ENCODE data around the gene SRF. TPM values are rescaled to one million over a fixed set of nuclear protein-coding genes. Genes with fewer than 3 reads are reported as not detected.

The SRF gene
- total RNA-seq, 1 experiment from 2014 or later: 35.0 TPM

DNA sequence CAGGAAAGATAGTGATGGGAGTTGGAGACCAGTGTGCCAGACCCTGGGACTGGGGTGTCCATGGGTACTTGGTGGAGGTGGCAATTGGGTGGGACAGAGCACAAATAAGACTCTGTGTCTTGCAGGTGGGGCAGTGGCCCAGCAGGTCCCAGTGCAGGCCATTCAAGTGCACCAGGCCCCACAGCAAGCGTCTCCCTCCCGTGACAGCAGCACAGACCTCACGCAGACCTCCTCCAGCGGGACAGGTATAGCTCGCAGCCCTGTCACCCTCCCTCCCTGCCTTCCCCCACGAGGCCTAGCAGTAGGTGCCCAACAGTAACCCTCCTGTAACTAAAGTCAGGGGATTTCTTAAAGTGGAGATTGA, 5.3 kb downstream of the SRF start:
- Histone ChIP-seq H3F3A (ENCODE audit: low read length, unreplicated experiment) (no peaks in the 10 kb centered on the region), H3K36me3 (ENCODE audit: low read depth, low read length) (peaks cover 31% of the 10 kb centered on the region), H3K27ac (ENCODE audit: low read length) (no peak overlapping the region), H3K79me2 (ENCODE audit: low read length) (peaks cover 38% of the 10 kb centered on the region), H3K4me2 (ENCODE audit: low read length) (no peak overlapping the region), H2AFZ (ENCODE audit: low read length) (no peak overlapping the region), H3K27me3 (ENCODE audit: low read length) (no peaks in the 10 kb centered on the region), H4K20me1 (ENCODE audit: low read length) (peaks cover 11% of the 10 kb centered on the region), H3K9ac (ENCODE audit: low read length) (no peak overlapping the region), H3K9me2 (replicated peaks; ENCODE audit: low read length) (no peaks in the 10 kb centered on the region), H3K4me1 (ENCODE audit: insufficient read depth, low read length) (peaks cover 27% of the 10 kb centered on the region), H3K4me3 (ENCODE audit: low read length) (no peak overlapping the region), H3K9me3 (ENCODE audit: low read length) (no peaks in the 10 kb centered on the region)
- ChIA-PET CTCF (no interaction called here), POLR2A (ENCODE audit: unreplicated experiment) (no interaction called here)
- DNase-seq: no peak
- no TSS peak for BruUV-seq (replicated peaks)
- intact Hi-C loops (cut with micrococcal nuclease): no loop called here
- no peak for ATAC-seq
- TF ChIP-seq, protein P1, sequence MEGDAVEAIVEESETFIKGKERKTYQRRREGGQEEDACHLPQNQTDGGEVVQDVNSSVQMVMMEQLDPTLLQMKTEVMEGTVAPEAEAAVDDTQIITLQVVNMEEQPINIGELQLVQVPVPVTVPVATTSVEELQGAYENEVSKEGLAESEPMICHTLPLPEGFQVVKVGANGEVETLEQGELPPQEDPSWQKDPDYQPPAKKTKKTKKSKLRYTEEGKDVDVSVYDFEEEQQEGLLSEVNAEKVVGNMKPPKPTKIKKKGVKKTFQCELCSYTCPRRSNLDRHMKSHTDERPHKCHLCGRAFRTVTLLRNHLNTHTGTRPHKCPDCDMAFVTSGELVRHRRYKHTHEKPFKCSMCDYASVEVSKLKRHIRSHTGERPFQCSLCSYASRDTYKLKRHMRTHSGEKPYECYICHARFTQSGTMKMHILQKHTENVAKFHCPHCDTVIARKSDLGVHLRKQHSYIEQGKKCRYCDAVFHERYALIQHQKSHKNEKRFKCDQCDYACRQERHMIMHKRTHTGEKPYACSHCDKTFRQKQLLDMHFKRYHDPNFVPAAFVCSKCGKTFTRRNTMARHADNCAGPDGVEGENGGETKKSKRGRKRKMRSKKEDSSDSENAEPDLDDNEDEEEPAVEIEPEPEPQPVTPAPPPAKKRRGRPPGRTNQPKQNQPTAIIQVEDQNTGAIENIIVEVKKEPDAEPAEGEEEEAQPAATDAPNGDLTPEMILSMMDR (conservative IDR thresholded peaks at IDR 0.05; ENCODE audit: low read depth, low read length): no peak
- TF ChIP-seq EZH2 (IDR thresholded peaks at IDR 0.05; ENCODE audit: low read length, unreplicated experiment): no peak
- no peak for TF ChIP-seq EZH2phosphoT487 (IDR thresholded peaks at IDR 0.05; ENCODE audit: borderline replicate concordance, low read length)

DNA sequence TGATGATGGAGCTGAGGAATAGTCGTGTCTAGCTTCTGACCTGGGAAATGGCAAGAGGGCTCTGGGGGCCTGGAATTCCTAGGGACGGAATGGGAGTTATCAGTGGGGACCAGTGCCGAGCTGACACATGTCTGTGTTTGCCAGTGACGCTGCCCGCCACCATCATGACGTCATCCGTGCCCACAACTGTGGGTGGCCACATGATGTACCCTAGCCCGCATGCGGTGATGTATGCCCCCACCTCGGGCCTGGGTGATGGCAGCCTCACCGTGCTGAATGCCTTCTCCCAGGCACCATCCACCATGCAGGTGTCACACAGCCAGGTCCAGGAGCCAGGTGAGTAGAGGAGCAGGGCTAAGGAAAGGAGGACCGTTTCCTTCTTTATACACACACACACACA, 7.1 kb downstream of the SRF start:
- H3K4me1 ChIP-seq (ENCODE audit: insufficient read depth, low read length): peaks cover 32% of the 10 kb centered on the region
- H3K79me2 ChIP-seq (ENCODE audit: low read length): peaks cover 23% of the 10 kb centered on the region
- H3K4me3 ChIP-seq (ENCODE audit: low read length): no peak overlapping the region
- H3K4me2 ChIP-seq (ENCODE audit: low read length): no peak overlapping the region
- TF ChIP-seq EZH2phosphoT487 (IDR thresholded peaks at IDR 0.05; ENCODE audit: borderline replicate concordance, low read length) (no peak), EZH2 (IDR thresholded peaks at IDR 0.05; ENCODE audit: low read length, unreplicated experiment) (no peak)
- TF ChIP-seq, protein P1 (conservative IDR thresholded peaks at IDR 0.05; ENCODE audit: low read depth, low read length): no peak
- no peaks in the 10 kb centered on the region for H3K9me3 ChIP-seq (ENCODE audit: low read length)
- intact Hi-C loops (cut with micrococcal nuclease): no loop called here
- no peaks in the 10 kb centered on the region for H3K27me3 ChIP-seq (ENCODE audit: low read length)
- H3K9ac ChIP-seq (ENCODE audit: low read length): no peak overlapping the region
- CTCF ChIA-PET: no interaction called here
- POLR2A ChIA-PET (ENCODE audit: unreplicated experiment): no interaction called here
- H3K9me2 ChIP-seq (replicated peaks; ENCODE audit: low read length): no peaks in the 10 kb centered on the region
- ATAC-seq: no peak
- DNase-seq: no peak
- H4K20me1 ChIP-seq (ENCODE audit: low read length): peaks cover 5% of the 10 kb centered on the region
- no peaks in the 10 kb centered on the region for H3F3A ChIP-seq (ENCODE audit: low read length, unreplicated experiment)
- no TSS peak for BruUV-seq (replicated peaks)
- no peak overlapping the region for H3K27ac ChIP-seq (ENCODE audit: low read length)
- peaks cover 31% of the 10 kb centered on the region for H3K36me3 ChIP-seq (ENCODE audit: low read depth, low read length)
- no peak overlapping the region for H2AFZ ChIP-seq (ENCODE audit: low read length)

DNA sequence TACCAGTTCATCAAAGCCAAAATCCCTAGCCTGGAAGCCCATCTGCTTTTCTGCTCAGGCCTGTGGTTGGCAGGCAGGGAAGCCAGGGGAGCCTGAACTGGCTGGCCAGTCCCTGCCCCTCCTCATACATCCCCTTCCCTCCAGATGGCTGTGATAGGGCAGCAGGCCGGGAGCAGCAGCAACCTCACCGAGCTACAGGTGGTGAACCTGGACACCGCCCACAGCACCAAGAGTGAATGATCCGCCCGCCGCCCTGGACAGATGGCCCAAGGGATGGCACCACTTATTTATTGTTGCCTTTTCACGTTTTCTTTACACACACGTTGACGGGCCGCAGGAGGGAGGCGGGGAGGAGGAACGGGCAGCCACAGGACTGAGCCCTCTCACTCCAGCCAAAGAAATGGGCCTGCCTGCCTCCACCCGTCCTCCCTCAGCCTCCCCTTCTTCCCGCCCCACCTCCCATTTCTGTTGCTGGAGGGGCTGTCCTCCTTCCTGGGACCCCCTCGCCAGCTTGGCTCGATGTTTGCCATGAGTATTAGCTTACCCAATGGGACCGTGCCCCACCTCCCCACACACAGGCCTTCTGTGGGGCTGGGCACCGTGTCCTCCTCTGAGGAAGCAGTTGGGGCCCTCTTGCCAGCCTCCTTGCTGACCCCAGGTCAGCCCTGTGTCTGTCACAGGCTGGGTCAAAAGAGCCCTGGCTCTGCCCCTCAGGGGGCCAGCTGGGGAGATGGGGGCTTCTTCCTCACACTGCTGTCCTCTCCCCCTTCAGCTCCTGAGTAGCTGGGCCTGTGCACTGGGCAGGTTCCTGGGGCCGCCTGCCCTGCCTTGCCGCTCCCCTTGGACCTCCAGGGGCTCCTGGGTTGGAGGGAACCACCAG, 8.1 kb downstream of the SRF start:
- Histone ChIP-seq H3K4me1 (ENCODE audit: insufficient read depth, low read length) (peaks cover 22% of the 10 kb centered on the region), H3K4me2 (ENCODE audit: low read length) (no peak overlapping the region), H3K9ac (ENCODE audit: low read length) (no peak overlapping the region), H4K20me1 (ENCODE audit: low read length) (no peaks in the 10 kb centered on the region), H3K36me3 (ENCODE audit: low read depth, low read length) (peaks cover 31% of the 10 kb centered on the region), H3K9me2 (replicated peaks; ENCODE audit: low read length) (no peaks in the 10 kb centered on the region), H3K9me3 (ENCODE audit: low read length) (no peaks in the 10 kb centered on the region), H3K27ac (ENCODE audit: low read length) (no peak overlapping the region), H3K79me2 (ENCODE audit: low read length) (peaks cover 14% of the 10 kb centered on the region), H3K27me3 (ENCODE audit: low read length) (no peaks in the 10 kb centered on the region), H3K4me3 (ENCODE audit: low read length) (no peak overlapping the region), H2AFZ (ENCODE audit: low read length) (no peak overlapping the region), H3F3A (ENCODE audit: low read length, unreplicated experiment) (no peaks in the 10 kb centered on the region)
- ChIA-PET POLR2A (ENCODE audit: unreplicated experiment) (no interaction called here), CTCF (interaction anchor here (0.6 kb wide), 1 partner anchor 289 kb away, joined by 3 read pairs; a partner anchor contains a TSS)
- ATAC-seq (no peak), DNase-seq (no peak)
- BruUV-seq (replicated peaks): no TSS peak
- TF ChIP-seq, protein P1 (conservative IDR thresholded peaks at IDR 0.05; ENCODE audit: low read depth, low read length): no peak
- TF ChIP-seq EZH2phosphoT487 (IDR thresholded peaks at IDR 0.05; ENCODE audit: borderline replicate concordance, low read length) (no peak), EZH2 (IDR thresholded peaks at IDR 0.05; ENCODE audit: low read length, unreplicated experiment) (no peak)
- intact Hi-C loops (cut with micrococcal nuclease): no loop called here

All from PC-3 (cell line).